ENCODE results near the gene P2RX7.
A peak's percentile ranks its signal among the peaks of the same experiment; 100 is the strongest.

The P2RX7 gene

GRCh38 chr12:121095544-121096198 is 37.0 kb upstream of the P2RX7 start:
- Histone ChIP-seq H3K4me3 (ENCODE audit: low read depth, low read length) (peak overlapping the region; percentile 38), H2AFZ (peak overlapping the region; percentile 30), H3K9ac (no peak overlapping the region), H3K9me3 (ENCODE audit: control insufficient read depth, low read length) (no peaks in the 10 kb centered on the region), H3K27me3 (ENCODE audit: control insufficient read depth, insufficient read depth, low read length) (no peaks in the 10 kb centered on the region), H3K4me2 (ENCODE audit: low read length) (peak overlapping the region; percentile 63), H3K27ac (no peak overlapping the region), H3K79me2 (no peaks in the 10 kb centered on the region), H3K36me3 (ENCODE audit: control insufficient read depth, insufficient read depth, low read length) (no peaks in the 10 kb centered on the region), H3K4me1 (peaks cover 6% of the 10 kb centered on the region)
- TF ChIP-seq CTCF (IDR thresholded peaks at IDR 0.05), result peak; percentile 77

- no peaks in the 10 kb centered on the region for H3K9me3 ChIP-seq (ENCODE audit: control insufficient read depth, low read length)
- H2AFZ ChIP-seq, result no peak overlapping the region
- no peaks in the 10 kb centered on the region for H3K79me2 ChIP-seq
- no peak overlapping the region for H3K27ac ChIP-seq
- H3K4me3 ChIP-seq (ENCODE audit: low read depth, low read length), result no peak overlapping the region
- no peaks in the 10 kb centered on the region for H3K27me3 ChIP-seq (ENCODE audit: control insufficient read depth, insufficient read depth, low read length)
- TF ChIP-seq CTCF (IDR thresholded peaks at IDR 0.05), result no peak
- no peak overlapping the region for H3K4me2 ChIP-seq (ENCODE audit: low read length)
- no peak overlapping the region for H3K9ac ChIP-seq
- H3K4me1 ChIP-seq, result no peaks in the 10 kb centered on the region
- no peaks in the 10 kb centered on the region for H3K36me3 ChIP-seq (ENCODE audit: control insufficient read depth, insufficient read depth, low read length)
Measured at GRCh38 chr12:121096199-121096798, 36.4 kb upstream of the P2RX7 start.

- Histone ChIP-seq H3K4me3 (ENCODE audit: low read depth, low read length) (no peak overlapping the region), H2AFZ (no peak overlapping the region), H3K79me2 (no peaks in the 10 kb centered on the region), H3K4me1 (no peaks in the 10 kb centered on the region), H3K9me3 (ENCODE audit: control insufficient read depth, low read length) (no peaks in the 10 kb centered on the region), H3K27me3 (ENCODE audit: control insufficient read depth, insufficient read depth, low read length) (no peaks in the 10 kb centered on the region), H3K4me2 (ENCODE audit: low read length) (no peak overlapping the region), H3K36me3 (ENCODE audit: control insufficient read depth, insufficient read depth, low read length) (no peaks in the 10 kb centered on the region), H3K27ac (no peak overlapping the region), H3K9ac (no peak overlapping the region)
- no peak for TF ChIP-seq CTCF (IDR thresholded peaks at IDR 0.05)
Measured at GRCh38 chr12:121099779-121100178, 32.9 kb upstream of the P2RX7 start.

- Histone ChIP-seq H3K4me3 (ENCODE audit: low read depth, low read length) (no peak overlapping the region), H3K9ac (no peak overlapping the region), H2AFZ (no peak overlapping the region), H3K4me1 (no peaks in the 10 kb centered on the region), H3K4me2 (ENCODE audit: low read length) (no peak overlapping the region), H3K9me3 (ENCODE audit: control insufficient read depth, low read length) (no peaks in the 10 kb centered on the region), H3K79me2 (no peaks in the 10 kb centered on the region), H3K27me3 (ENCODE audit: control insufficient read depth, insufficient read depth, low read length) (no peaks in the 10 kb centered on the region), H3K36me3 (ENCODE audit: control insufficient read depth, insufficient read depth, low read length) (no peaks in the 10 kb centered on the region), H3K27ac (no peak overlapping the region)
- TF ChIP-seq CTCF (IDR thresholded peaks at IDR 0.05), result no peak
Measured at GRCh38 chr12:121102307-121102706, 30.4 kb upstream of the P2RX7 start.

GRCh38 chr12:121107681-121108080 is 25.0 kb upstream of the P2RX7 start:
- H3K36me3 ChIP-seq (ENCODE audit: control insufficient read depth, insufficient read depth, low read length), result no peaks in the 10 kb centered on the region
- H3K4me2 ChIP-seq (ENCODE audit: low read length), result no peak overlapping the region
- no peak for TF ChIP-seq CTCF (IDR thresholded peaks at IDR 0.05)
- H2AFZ ChIP-seq, result no peak overlapping the region
- H3K4me3 ChIP-seq (ENCODE audit: low read depth, low read length), result no peak overlapping the region
- no peak overlapping the region for H3K27ac ChIP-seq
- no peaks in the 10 kb centered on the region for H3K4me1 ChIP-seq
- no peak overlapping the region for H3K9ac ChIP-seq
- H3K79me2 ChIP-seq, result no peaks in the 10 kb centered on the region
- H3K9me3 ChIP-seq (ENCODE audit: control insufficient read depth, low read length), result no peaks in the 10 kb centered on the region
- no peaks in the 10 kb centered on the region for H3K27me3 ChIP-seq (ENCODE audit: control insufficient read depth, insufficient read depth, low read length)

All from parathyroid adenoma (tissue), 2 donors.